Measurements from ENCODE around the gene RADIL.

- TF ChIP-seq CTCF (conservative IDR thresholded peaks at IDR 0.05; ENCODE audit: low read depth, low read length) (no peak), EZH2 (IDR thresholded peaks at IDR 0.05; ENCODE audit: low read length, unreplicated experiment) (no peak)
These were observed 1.8 kb upstream of the RADIL start for GRCh38 chr7:4885317-4885807.

Measured in PC-3 (cell line).